Tongue (tissue), 2 donors: ENCODE measurements around the gene GABBR2. TPM values are rescaled to one million over a fixed set of nuclear protein-coding genes. Genes with fewer than 3 reads are reported as not detected.

Experiments
- DNase-seq: peaks from one replicate; pipeline ENCODE4 v3.0.0-alpha.2; 2015
- total RNA-seq: library from RNA; depleted of rRNA; stranded (reverse); fragments of >200 nt; gene quantifications from one replicate; pipeline ENCODE4 v1.2.3, GENCODE V29; 2014

The GABBR2 gene
- total RNA-seq, 1 donor from 2014 or later, result 0.41 TPM

- no peak for DNase-seq
Measured at GRCh38 chr9:98369471-98369870, 339.3 kb downstream of the GABBR2 start.

GRCh38 chr9:98369066-98369425, 339.7 kb downstream of the GABBR2 start:
- DNase-seq, result no peak

GRCh38 chr9:98368366-98369065, 340.2 kb downstream of the GABBR2 start:
- no peak for DNase-seq

- no peak for DNase-seq
Measured at GRCh38 chr9:98367923-98368322, 340.8 kb downstream of the GABBR2 start.

GRCh38 chr9:98367371-98367900, 341.3 kb downstream of the GABBR2 start:
- no peak for DNase-seq

GRCh38 chr9:98365781-98366180, 343.0 kb downstream of the GABBR2 start:
- no peak for DNase-seq

- DNase-seq, result no peak
Measured at GRCh38 chr9:98365227-98365669, 343.5 kb downstream of the GABBR2 start.

GRCh38 chr9:98364086-98364485, 344.6 kb downstream of the GABBR2 start:
- DNase-seq, result no peak

- no peak for DNase-seq
Measured at GRCh38 chr9:98363644-98364043, 345.1 kb downstream of the GABBR2 start.

- DNase-seq, result no peak
Measured at GRCh38 chr9:98362624-98363252, 346.0 kb downstream of the GABBR2 start.

- DNase-seq, result no peak
Measured at GRCh38 chr9:98361645-98362044, 347.1 kb downstream of the GABBR2 start.

- DNase-seq, result no peak
Measured at GRCh38 chr9:98360176-98360708, 348.5 kb downstream of the GABBR2 start.

GRCh38 chr9:98359569-98359968, 349.2 kb downstream of the GABBR2 start:
- no peak for DNase-seq

- DNase-seq, result no peak
Measured at GRCh38 chr9:98357921-98358535, 350.7 kb downstream of the GABBR2 start.

- DNase-seq, result no peak
Measured at GRCh38 chr9:98356953-98357690, 351.6 kb downstream of the GABBR2 start.

- no peak for DNase-seq
Measured at GRCh38 chr9:98356326-98356725, 352.4 kb downstream of the GABBR2 start.

- no peak for DNase-seq
Measured at GRCh38 chr9:98351370-98351769, 357.4 kb downstream of the GABBR2 start.

GRCh38 chr9:98347642-98348041, 361.1 kb downstream of the GABBR2 start:
- no peak for DNase-seq

GRCh38 chr9:98345011-98345410, 363.7 kb downstream of the GABBR2 start:
- no peak for DNase-seq

- DNase-seq, result no peak
Measured at GRCh38 chr9:98344581-98344980, 364.2 kb downstream of the GABBR2 start.

GRCh38 chr9:98342820-98343210, 365.9 kb downstream of the GABBR2 start:
- peak; percentile 35 for DNase-seq

- DNase-seq, result no peak
Measured at GRCh38 chr9:98342098-98342819, 366.5 kb downstream of the GABBR2 start.
